Stimulated activated naive CD8-positive, alpha-beta T cell treated with anti-CD3 and anti-CD28 coated beads, Interleukin-15, Interleukin-2, amounts not matched to agents 100 U/mL and 50 U/mL, for 24 hours (primary cell): ENCODE measurements around the gene LIMK1.
"Not testable (repeated sequence)": the region's sequence is repeated elsewhere in the genome, so short reads cannot be mapped to it uniquely, and the experiment has no call there.

Experiments used
- ATAC-seq: fragments of 150-1000 bp; cut with Tn5 transposase; one replicate; pipeline ENCODE4 v1.10.0; 2021
- DNase-seq: peaks from one replicate; pipeline ENCODE4 v3.0.0; 2021

LIMK1 gene

DNA sequence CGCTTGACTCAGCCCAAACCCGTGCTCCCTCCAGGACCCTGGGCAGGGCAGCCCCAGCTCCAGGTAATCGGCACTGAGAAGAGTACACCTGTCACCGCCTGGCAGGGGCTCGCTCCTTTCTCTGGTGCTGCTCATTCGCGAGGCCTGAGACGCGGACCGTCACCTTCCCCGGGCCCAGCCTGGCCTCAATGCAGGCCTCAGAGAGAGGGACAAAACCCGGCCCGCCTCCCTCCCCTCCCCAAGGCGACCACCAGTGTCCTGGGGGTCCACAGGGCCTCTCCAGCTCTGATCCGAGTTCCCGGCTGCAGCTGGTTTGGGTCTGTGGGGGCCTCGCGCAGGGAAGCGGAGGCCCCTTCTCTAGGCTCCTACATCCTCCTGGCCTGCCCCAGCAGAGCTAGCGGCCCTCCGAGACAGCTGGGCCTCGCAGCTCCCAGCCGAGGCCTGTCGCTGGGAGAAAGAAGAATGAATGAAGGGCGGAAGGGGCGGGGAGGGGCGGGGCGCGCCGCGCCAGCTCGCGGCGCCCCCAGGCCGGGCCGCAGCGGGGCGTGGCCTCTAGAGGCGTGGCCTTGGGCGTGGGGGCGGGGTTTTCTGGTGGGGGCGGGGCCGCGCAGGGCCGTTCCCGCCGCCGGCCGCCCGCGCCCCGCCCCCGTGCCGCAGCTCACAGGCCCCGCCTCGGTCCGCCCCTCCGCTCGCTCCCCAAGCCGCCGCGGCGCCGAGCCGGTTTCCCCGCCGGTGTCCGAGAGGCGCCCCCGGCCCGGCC is at the start of gene LIMK1:
TSS of gene LIMK1 (plus strand) at position 688 of the 760 bp plus-strand sequence. CDS start 187 bp downstream, outside the sequence.
- DNase-seq = peak; percentile 88
- ATAC-seq = peak; percentile 82

DNA sequence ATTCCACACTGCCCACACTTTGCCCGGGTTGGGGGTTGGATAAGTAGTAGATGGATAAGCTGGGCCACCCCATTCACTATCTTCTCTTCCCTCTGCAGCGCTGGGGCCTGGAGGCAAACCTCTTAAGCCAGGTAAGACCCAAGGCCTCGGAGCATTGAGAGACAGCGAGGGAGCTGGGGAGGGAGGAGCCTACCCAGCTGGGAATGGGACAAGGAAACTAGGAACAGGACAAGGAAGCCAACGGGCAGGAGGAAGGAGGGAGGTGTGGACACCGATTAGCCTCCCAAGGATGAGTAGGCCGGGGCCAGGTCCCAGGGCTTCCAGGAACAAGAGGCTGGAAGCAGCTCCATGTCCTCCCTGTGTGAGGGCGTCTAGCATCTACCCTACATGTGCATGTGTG is 46.0 kb upstream of the LIMK1 start:
- no peak for ATAC-seq
- no peak for DNase-seq

DNA sequence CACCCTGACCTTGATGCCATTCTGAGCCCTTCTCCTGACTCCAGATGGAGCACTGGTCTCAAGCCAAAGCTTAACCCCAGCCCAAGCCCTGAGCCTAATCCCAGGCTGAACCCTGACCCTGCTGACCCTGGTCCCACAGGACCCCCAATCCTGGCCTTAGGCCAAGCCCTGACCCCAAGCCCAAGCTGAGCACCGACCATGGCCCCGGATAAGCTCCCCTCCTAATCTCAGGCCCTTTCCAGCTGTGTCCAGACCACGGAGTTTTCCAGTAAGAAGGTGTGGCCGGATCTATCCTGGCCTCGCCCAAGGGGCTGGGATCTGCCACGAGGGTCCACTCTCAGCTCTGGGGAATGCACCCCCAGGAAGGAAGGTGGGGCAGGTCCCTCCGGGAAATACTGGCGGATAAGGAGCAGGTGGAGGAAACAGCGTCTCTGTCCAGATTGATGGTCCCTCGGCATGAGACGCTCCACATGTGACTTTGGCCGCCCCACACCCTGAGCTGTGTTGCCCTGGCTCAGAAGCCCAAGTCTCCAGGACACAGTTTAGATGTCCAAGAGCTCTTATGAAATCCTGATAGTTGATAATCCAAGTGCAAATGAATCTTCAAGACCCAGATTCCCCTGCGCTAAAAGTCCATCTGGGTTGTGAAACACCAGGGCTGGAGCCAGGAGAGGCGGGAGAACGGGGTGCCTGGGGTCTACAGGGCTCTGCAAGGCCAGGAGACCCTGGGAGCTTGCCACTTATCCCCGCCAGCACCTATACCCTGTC is 45.2 kb upstream of the LIMK1 start:
- ATAC-seq (no peak), DNase-seq (no peak)

DNA sequence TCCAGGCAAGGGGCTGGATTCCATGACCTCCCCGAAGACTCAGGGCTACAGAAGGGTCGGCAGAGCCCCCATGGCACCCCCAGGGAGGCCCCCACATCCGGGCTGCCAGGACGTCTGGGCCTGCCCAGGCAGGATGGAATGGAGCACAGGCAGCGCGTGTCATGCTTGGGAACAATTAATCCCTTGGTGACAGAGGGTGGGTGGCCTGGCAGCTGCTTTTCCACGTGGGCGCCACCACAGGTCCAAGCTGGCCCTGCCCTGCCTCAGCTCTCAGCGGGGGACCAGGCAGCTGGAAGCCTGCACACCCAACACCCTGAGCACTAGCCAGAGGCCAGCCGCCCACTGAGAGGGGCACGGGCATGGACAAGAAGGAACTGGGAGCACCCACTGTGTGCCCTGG is 44.3 kb upstream of the LIMK1 start:
- ATAC-seq = no peak
- no peak for DNase-seq

DNA sequence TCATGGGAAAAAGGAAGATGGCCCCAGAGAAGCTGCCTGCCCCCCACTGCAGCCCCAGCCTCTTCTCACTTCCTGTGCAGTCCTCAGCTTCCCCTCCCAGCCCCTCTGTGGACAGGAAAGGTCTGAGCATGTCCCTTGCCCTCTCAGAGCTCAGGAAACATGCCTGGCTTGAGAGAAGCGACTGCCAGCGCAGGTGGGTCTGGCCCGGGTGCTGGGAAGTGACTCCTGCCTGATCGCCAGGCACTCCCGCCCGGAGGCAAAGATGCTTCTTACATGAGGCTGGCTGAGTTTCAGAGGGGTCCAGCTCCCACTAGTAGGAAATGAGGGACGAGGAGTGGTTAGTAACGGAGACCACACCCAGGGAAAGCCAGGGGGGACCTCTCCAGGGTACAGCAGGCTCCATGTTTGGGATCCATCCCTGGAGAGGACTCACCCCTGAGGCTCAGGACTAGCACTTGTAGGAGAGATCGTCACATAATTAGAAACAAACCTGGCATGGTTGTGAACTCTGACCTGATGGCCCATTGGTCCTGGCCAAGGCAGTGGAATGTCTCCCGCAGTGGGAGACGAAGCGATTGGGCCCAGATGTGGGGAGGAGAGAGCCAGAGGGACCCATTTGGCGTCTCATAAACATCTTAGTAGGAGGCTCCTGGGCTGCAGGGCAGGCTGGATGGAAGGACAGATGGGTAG is 43.4 kb upstream of the LIMK1 start:
- DNase-seq (no peak), ATAC-seq (no peak)

DNA sequence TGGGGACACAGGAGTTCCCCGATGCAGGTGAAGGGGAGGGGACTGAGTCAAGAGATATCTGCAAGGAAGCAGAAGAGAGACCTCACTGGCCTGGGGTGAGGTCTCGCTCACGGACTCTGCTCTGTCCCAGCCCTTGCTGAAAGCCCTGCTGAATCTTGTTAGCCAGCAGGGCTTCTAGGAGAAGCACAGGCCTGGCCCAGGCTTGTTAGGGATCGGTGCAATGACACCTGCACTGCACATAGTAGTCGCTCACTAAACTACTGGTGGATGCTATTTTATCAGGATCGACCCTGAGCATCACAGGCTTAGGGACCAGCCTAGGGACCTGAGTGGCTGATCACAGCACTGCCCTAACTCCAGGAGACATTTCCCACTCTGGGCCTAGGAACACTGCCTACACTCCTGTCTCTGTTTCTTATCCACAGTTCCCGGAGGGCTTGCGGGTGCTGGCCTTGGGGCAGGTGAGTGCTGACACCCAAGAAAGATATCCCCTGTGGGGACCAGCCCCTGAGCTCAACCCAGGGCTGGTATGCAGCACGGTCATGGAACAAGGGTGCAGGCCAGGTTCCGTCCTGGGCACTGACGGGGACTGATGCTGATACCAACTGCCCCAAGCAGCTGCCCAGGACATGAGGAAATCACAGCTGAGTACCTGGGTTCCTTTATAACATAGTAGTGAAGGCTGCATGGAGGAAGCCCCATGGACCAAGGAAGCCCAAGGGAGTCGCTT is 42.6 kb upstream of the LIMK1 start:
- DNase-seq = no peak
- ATAC-seq = no peak

DNA sequence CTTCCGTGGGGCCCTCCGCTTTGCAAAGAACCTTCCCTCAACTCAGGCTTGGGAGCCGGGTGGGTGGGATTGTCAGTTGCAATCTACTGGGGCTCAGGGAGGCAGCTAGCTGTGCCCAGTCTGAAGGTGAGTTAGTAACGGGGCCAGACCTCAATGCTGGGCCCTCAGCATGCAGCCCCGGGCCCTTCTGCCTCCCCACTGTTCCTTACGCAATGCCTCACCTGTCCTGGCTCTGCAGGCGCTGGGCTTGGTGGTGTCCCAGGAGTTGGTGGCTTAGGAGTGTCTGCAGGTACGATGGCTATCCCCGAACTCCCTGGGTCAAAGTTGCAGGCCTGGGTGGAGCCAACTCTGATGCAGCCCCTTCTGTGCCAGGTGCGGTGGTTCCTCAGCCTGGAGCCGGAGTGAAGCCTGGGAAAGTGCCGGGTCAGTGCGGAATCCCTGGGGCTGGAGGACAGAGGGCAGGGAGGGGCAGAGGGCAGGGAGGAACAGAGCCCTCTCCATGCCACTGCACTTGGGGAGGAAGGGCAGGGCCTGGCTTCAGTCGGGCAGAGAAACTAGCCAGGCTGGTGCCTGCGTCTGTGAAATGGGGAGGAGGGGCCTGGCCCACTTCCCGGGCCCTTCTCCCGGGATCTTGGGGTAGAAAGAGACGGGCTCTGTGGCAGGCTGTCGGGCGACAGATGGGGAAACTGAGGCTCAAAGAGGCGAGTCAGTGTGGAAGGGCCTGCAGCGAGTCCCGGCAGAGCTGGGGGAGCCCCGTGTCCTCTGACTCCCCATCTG is 40.7 kb upstream of the LIMK1 start:
- no peak for DNase-seq
- ATAC-seq = no peak

DNA sequence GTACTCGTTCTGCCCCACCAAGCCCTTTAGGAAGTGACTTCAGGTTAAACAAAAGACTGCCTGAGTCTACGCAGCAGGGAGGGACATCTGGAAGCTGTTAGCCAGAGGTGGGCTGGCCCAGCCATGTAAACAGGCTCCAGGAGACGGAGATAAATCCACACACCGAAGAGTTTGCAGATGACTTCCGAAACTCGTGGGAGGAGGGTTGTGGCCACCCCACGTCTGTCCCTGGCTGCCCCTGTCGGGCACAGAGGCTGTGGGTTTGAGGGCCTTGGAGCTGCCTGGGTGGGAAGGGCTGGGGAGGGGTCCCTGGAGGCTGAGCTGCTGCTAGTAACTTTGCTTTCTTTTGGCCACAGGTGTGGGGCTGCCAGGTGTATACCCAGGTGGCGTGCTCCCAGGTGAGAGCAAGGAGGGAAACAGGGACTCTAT is 40.1 kb upstream of the LIMK1 start:
- ATAC-seq (no peak), DNase-seq (no peak)

DNA sequence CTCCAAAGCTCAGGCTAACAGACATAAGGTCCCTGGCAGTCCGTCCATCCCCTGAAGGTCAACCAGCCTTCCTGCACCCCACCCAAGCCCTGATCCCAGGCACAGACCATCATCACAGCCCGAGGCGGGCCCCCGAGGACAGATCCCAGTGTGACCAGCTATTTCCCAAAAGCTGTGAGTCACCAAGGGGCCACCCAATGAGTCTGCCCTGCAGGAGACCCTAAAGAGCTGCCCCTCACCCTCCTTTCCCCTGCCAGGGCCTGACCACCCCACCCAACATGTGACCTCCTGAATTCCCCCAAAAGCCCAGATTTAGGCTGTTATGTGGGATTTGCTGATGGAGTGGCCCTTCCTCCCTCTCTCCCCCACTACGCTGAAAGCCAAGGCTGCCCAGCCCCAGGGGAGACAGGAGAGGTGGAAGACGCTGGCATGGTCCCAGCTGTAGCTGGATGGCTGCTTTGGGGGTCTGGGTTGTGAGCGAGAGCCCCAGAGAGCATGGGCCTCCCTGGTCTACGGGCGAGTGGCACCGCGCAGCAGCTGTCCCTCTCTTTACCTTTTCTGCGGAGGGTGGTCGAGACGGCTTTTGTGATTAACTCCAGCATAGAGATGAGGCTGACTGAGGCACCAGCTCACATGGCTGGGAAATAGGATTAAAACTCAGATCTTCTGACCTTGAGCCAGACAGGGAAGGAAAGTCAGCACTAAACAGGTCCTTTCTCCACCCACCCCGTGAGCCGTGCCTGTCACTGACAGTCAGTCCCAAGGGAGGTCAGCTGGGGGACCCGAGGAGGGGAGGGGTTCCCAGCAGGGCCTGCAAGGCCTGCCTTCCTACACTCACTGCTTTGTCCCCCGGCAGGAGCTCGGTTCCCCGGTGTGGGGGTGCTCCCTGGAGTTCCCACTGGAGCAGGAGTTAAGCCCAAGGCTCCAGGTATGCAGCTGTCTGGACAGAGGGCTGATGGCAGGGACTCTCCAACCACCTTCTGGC is 38.9 kb upstream of the LIMK1 start:
- DNase-seq = no peak
- no peak for ATAC-seq

DNA sequence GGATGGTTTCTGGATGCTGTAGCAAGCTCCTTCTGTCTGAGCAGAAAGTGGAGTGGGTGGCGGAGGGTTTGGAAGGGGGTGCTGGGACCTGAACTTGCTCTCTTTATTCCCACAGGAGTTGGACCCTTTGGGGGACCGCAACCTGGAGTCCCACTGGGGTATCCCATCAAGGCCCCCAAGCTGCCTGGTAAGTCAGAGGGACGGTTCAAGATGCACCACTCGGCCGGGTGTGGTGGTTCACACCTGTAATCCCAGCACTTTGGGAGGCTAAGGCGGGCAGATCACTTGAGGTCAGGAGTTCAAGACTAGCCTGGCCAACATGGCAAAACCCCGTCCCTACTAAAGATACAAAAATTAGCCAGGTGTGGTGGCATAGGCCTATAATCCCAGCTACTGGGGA is 37.0 kb upstream of the LIMK1 start:
- ATAC-seq, DNase-seq: not testable (repeated sequence)

DNA sequence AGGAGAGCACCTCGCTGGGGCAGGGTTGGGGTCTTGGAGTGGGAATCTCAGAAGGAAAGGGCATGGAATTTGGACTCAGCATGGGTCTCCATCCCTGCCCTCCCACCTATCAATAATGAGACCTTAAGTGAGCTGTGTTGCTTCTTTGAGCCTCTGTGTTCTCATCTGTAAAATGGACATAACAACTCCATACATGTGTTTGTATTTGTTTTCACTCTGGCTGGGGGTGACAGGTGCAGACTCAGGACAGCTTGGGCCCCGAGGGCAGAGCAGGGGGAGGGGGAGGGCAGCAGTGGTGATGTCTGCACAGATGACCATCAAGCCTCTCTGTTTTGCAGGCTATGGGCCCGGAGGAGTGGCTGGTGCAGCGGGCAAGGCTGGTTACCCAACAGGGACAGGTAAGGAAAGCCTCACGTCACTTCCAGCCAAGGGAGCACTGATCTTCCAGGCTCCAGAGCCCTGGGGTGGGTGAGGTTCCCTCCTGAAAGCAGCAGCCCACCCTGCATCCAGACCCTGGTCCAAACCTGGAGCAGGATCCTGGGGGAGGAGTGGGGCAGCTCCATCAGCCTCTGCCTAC is 35.7 kb upstream of the LIMK1 start:
- no peak for DNase-seq

DNA sequence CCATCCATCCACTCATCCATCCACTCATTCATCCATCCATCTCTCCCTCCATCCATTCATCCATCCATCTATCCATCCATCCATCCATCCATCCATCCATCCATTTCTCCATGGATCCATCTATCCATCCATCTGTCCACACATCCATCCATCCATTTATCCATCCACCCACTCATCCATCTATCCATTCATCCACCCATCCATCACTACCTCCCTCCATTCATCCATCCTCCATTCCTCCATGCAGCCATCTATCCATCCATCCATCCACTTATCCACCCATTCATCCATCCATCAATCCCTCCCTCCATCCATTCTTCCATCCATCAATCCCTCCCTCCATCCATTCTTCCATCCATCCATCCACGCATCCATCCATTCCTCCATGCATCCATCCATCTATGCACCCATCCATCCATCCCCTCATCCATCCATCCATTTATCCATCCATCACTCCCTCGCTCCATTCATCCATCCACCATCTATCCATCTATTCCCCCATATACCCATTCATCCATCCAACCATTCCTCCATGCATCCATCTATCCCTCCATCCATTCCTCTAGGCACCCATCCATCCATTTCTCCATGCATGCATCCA is 34.5 kb upstream of the LIMK1 start:
- no peak for ATAC-seq

More for the DNA sequence above, 35.7 kb upstream of the LIMK1 start:
- no peak for ATAC-seq

DNA sequence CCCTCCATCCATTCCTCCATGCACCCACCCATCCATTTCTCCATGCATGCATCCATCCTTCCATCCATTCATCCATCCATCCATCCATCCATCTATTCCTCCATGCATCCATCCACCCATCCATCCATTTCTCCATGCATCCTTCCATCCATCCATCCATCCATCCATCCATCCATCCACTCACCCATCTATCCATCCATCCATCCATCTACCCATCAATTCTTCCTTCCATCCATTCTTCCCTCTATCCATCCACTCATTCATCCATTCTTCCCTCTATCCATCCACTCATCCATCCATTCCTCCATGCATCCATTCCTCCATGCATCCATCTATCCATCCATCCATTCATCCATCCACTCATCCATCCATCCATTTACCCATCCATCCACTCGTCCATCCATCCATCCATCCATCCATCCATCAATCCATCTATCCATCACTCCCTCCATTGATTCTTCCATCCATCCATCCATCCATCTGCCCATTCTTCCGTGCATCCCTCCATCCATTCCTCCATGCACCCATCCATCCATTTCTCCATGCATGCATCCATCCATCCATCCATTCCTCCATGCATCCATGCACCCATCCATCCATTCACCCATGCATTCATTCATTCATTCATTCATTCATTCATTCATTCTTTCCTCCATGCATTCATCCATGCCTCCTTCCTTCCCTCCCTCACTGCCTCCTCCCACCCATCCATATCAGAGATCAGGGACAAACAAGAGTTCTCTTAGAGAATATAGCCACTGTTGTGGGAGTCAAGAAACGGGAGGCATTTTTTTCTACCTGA is 33.4 kb upstream of the LIMK1 start:
- no peak for DNase-seq
- no peak for ATAC-seq

More for the DNA sequence above, 34.5 kb upstream of the LIMK1 start:
- DNase-seq = no peak

DNA sequence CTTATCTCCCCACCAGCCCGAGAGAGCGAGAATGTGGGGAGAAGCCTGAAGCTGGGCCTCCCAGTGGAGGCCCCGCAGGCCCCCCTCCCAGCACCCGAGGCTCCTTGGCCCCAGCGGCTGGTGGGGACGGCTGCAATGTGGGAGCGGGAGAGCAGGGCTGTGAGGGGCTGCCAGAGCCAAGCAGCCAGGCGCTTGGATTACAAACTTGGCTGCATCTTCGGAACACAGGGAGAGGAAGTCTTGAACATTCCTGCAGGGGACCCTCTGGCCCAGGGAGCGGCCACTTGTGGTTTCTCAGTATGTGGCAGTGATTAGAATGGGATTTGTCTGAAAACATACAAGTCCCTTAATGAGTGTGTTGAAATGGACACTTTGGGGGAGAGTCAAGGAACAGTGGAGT is 32.4 kb upstream of the LIMK1 start:
- DNase-seq (no peak), ATAC-seq (no peak)

DNA sequence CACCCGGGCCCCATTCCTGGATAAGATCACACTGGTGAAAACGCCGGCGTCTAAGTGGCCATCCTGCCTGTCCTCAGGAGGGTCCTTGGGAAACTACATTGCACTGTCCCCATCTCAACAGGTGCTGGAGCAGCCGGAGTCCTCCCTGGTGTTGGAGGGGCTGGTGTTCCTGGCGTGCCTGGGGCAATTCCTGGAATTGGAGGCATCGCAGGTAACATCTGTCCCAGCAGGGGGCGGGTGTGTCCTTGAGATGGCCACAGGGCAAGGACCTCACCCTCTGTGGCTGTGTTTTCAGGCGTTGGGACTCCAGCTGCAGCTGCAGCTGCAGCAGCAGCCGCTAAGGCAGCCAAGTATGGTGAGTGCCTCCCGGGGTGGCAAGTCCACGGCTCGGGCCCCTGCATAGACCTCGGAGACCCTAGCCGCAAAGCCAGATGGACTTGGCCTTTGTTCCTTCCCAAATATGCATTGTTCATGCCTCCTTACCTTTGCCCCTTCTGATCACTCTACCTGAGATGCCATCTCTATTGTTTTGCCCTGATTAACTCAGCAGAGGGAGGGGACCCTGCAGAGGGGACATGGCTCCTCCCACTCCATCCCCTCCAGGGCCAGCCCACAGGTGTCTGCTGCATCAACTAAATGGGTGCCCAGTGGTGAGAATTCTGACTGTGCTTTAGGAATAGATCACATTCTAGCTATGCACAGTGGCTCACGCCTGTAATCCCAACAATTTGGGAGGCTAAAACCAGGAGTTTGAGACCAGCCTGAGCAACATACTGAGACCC is 31.8 kb upstream of the LIMK1 start:
- ATAC-seq = no peak
- peak; percentile 22 for DNase-seq

DNA sequence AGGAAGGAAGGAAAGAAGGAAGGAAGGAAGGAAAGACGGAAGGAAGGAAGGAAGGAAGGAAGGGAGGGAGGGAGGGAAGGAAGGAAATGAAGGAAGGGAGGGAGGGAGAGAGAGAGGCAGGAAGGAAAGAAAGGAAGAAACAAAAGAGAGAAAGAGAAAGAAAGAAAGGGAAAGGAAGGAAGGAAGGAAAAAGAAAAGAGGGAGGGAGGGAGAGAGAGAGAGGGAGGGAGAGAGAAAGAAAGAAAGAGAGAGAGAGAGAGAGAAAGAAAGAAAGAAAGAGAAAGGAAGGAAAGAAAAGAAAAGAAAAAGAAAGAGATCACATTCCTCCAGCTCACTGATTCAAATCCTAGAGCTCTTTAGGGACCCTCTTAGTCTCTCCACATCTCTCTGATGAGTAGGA is 31.0 kb upstream of the LIMK1 start:
- DNase-seq = no peak
- ATAC-seq = no peak

DNA sequence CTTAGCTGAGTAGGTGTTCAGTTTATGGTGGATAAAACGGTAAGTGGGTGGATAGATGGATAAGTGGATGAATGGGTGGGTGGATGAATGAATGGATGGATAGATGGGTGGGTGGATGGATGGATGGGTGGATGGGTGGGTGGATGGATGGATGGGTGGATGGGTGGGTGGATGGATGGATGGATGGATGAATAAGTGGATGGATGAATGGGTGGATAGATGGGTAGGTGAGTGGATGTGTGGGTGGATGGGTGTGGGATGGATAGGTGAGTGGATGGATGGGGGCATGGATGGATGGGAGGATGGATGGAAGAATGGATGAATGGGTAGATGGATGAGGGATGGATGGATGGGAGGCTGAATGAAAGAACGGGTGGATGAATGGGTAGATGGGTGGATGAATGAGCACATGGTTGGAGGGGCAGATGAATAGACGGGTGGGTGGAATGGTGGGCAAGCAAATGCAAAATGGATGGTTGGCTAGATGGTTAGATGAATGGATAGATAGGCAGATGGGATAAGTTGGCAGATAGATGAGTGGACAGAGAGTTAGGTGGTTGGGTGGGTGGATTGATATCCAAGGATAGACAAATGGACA is 29.9 kb upstream of the LIMK1 start:
- DNase-seq = no peak
- no peak for ATAC-seq
